SK-N-SH (cell line): Measurements from ENCODE around the gene CCNA1. TPM values are rescaled to one million over a fixed set of nuclear protein-coding genes. Genes with fewer than 3 reads are reported as not detected.
A peak's percentile ranks its signal among the peaks of the same experiment; 100 is the strongest.

Source experiments
- CTCF ChIA-PET: fragments of 300-600, 350-600 bp; formaldehyde crosslinking; extraction: SDS; loops from one replicate; lab custom pipeline; 2021; lab: Yijun Ruan, JAX
- POLR2A ChIA-PET: fragments of 350-600 bp; sonication (Branson Sonifier 250); formaldehyde crosslinking; extraction: SDS; loops from one replicate; lab custom pipeline; 2020; ENCODE audit warnings: antibody characterized with exemption, inconsistent platforms; lab: Yijun Ruan, JAX
- DNase-seq: peaks from one replicate; pipeline ENCODE4 v3.0.0; 2012
- H2AFZ ChIP-seq: fragments of 200-600 bp; sonication (generic); 2 replicates; pipeline ENCODE4 v1.8.1; 2016; ENCODE audit warnings: antibody characterized with exemption, mild to moderate bottlenecking, low read depth
- H3F3A ChIP-seq: fragments of 200-600 bp; sonication (generic); replicated peaks from 2 replicates; pipeline ENCODE3; 2016; ENCODE audit warnings: antibody characterized with exemption, mild to moderate bottlenecking; ENCODE audit not compliant: insufficient read depth
- H3K27ac ChIP-seq, 2 experiments: fragments of 200-500 bp in 1 of 2; fragments of 200-600 bp in 1 of 2; sonication (Bioruptor generic) in 1 of 2; sonication (generic), shearing (Covaris generic) in 1 of 2; 2 replicates each; pipeline versions ENCODE4 v1.5.1 to v1.6.1; 2014 to 2016; ENCODE audit warnings: low read depth in 2 of 2, inconsistent platforms in 1 of 2, low read length in 1 of 2, mild to moderate bottlenecking in 1 of 2, mixed read lengths in 1 of 2
- H3K27me3 ChIP-seq: fragments of 200-600 bp; sonication (generic), shearing (Covaris generic); 2 replicates; pipeline ENCODE4 v1.6.1; 2016; ENCODE audit warnings: mixed run types; ENCODE audit not compliant: insufficient read depth
- H3K36me3 ChIP-seq, 2 experiments: fragments of 200-500 bp in 1 of 2; fragments of 200-600 bp in 1 of 2; sonication (Bioruptor generic) in 1 of 2; sonication (generic) in 1 of 2; replicated peaks in 1 of 2; 2 replicates each; pipeline versions ENCODE3 to v1.5.1; 2014 to 2016; ENCODE audit warnings: low read length in 1 of 2, mild to moderate bottlenecking in 1 of 2; ENCODE audit not compliant: insufficient read depth in 2 of 2, control insufficient read depth in 1 of 2
- H3K4me1 ChIP-seq, 2 experiments: fragments of 200-500 bp in 1 of 2; fragments of 200-600 bp in 1 of 2; sonication (Bioruptor generic) in 1 of 2; sonication (generic), shearing (Covaris generic) in 1 of 2; 2 replicates each; pipeline versions ENCODE4 v1.5.1 to v1.6.1; 2014 to 2016; ENCODE audit warnings: low read depth in 1 of 2, low read length in 1 of 2, mixed run types in 1 of 2; ENCODE audit not compliant: insufficient read depth in 2 of 2, control insufficient read depth in 1 of 2
- H3K4me2 ChIP-seq: fragments of 200-600 bp; sonication (generic), shearing (Covaris generic); 2 replicates; pipeline ENCODE4 v1.6.1; 2017; ENCODE audit warnings: mixed run types
- H3K4me3 ChIP-seq, 2 experiments: fragments of 200-500 bp in 1 of 2; fragments of 200-600 bp in 1 of 2; sonication (Bioruptor generic) in 1 of 2; sonication (generic), shearing (Covaris generic) in 1 of 2; 2 replicates each; pipeline versions ENCODE4 v1.5.1 to v1.8.1; 2014 to 2016; ENCODE audit warnings: low read depth in 2 of 2, inconsistent platforms in 1 of 2, low read length in 1 of 2, mild to moderate bottlenecking in 1 of 2, mixed read lengths in 1 of 2, moderate library complexity in 1 of 2
- H3K79me2 ChIP-seq: fragments of 200-600 bp; sonication (generic); 2 replicates; pipeline ENCODE4 v1.8.1; 2017; ENCODE audit warnings: mild to moderate bottlenecking; ENCODE audit not compliant: insufficient read depth
- H3K9ac ChIP-seq: fragments of 200-600 bp; sonication (generic); 2 replicates; pipeline ENCODE4 v1.6.1; 2017; ENCODE audit warnings: mixed run types
- H3K9me2 ChIP-seq: fragments of 200-600 bp; sonication (generic); 2 replicates; pipeline ENCODE4 v1.6.1; 2017; ENCODE audit warnings: mixed run types
- H3K9me3 ChIP-seq: fragments of 200-600 bp; sonication (generic); 2 replicates; pipeline ENCODE4 v1.6.1; 2017; ENCODE audit warnings: mixed run types, mild to moderate bottlenecking, moderate library complexity
- H4K20me1 ChIP-seq: fragments of 200-600 bp; sonication (generic); 2 replicates; pipeline ENCODE4 v1.6.1; 2017; ENCODE audit warnings: mild to moderate bottlenecking, mixed run types; ENCODE audit not compliant: insufficient read depth
- CHD2 ChIP-seq: fragments of 150-350 bp; IDR thresholded peaks from 2 replicates; pipeline ENCODE4 v1.6.1; 2018; ENCODE audit warnings: low read length; ENCODE audit not compliant: partially characterized antibody
- ELF1 ChIP-seq: IDR thresholded peaks from 2 replicates; pipeline ENCODE4 v1.4.0; 2012
- EP300 ChIP-seq, 2 experiments: IDR thresholded peaks; 2 replicates each; pipeline versions ENCODE4 v1.4.0 to v1.6.1; 2012; ENCODE audit warnings: borderline replicate concordance in 1 of 2, low read depth in 1 of 2, low read length in 1 of 2
- EZH2phosphoT487 ChIP-seq: fragments of 200-600 bp; sonication (generic); IDR thresholded peaks from 2 replicates; pipeline ENCODE4 v1.6.1; 2017; ENCODE audit warnings: low read depth, mixed run types, mild to moderate bottlenecking, antibody characterized with exemption, moderate library complexity, borderline replicate concordance
- FOSL2 ChIP-seq: IDR thresholded peaks from 2 replicates; pipeline ENCODE4 v1.4.0; 2012; ENCODE audit warnings: low read depth, mild to moderate bottlenecking, moderate library complexity, borderline replicate concordance
- FOXJ3 ChIP-seq: sonication (generic); formaldehyde crosslinking; IDR thresholded peaks from 2 replicates; pipeline ENCODE4 v1.5.1; 2020; ENCODE audit warnings: mild to moderate bottlenecking, missing genetic modification reagents
- FOXM1 ChIP-seq: IDR thresholded peaks from 2 replicates; pipeline ENCODE4 v1.4.0; 2012; ENCODE audit warnings: low read depth, mild to moderate bottlenecking
- IRF3 ChIP-seq: fragments of 150-350 bp; IDR thresholded peaks from 2 replicates; pipeline ENCODE4 v1.6.1; 2016; ENCODE audit warnings: mild to moderate bottlenecking, low read depth, low read length
- JUND ChIP-seq: IDR thresholded peaks from 2 replicates; pipeline ENCODE4 v1.4.0; 2012
- MEF2A ChIP-seq: IDR thresholded peaks from 2 replicates; pipeline ENCODE4 v1.4.0; 2012; ENCODE audit warnings: low read depth, borderline replicate concordance
- MXI1 ChIP-seq: IDR thresholded peaks from 2 replicates; pipeline ENCODE4 v1.6.1; 2012; ENCODE audit warnings: mild to moderate bottlenecking, low read depth, low read length, improper control_type of control experiment
- NRF1 ChIP-seq: IDR thresholded peaks from 2 replicates; pipeline ENCODE4 v1.6.1; 2012; ENCODE audit warnings: low read depth, mild to moderate bottlenecking, low read length
- POLR2AphosphoS5 ChIP-seq: IDR thresholded peaks from 2 replicates; pipeline ENCODE4 v1.6.1; 2012; ENCODE audit warnings: low read depth, low read length
- RAD21 ChIP-seq: IDR thresholded peaks from 2 replicates; pipeline ENCODE4 v1.6.1; 2012; ENCODE audit warnings: mild to moderate bottlenecking, low read length
- RCOR1 ChIP-seq: fragments of 150-350 bp; IDR thresholded peaks from 2 replicates; pipeline ENCODE4 v1.6.1; 2017; ENCODE audit warnings: antibody characterized with exemption, low read length
- RFX5 ChIP-seq: IDR thresholded peaks from 2 replicates; pipeline ENCODE4 v1.6.1; 2012; ENCODE audit warnings: mild to moderate bottlenecking, improper control_type of control experiment, low read length
- RXRA ChIP-seq: IDR thresholded peaks from 2 replicates; pipeline ENCODE4 v1.4.0; 2012; ENCODE audit warnings: low read depth, mild to moderate bottlenecking, borderline replicate concordance
- SIN3A ChIP-seq: IDR thresholded peaks from 2 replicates; pipeline ENCODE4 v1.6.1; 2012; ENCODE audit warnings: low read depth, mild to moderate bottlenecking, low read length, moderate library complexity, borderline replicate concordance
- SMC3 ChIP-seq: IDR thresholded peaks from 2 replicates; pipeline ENCODE4 v1.6.1; 2012; ENCODE audit warnings: low read depth, low read length, improper control_type of control experiment
- TCF12 ChIP-seq: IDR thresholded peaks from 2 replicates; pipeline ENCODE4 v1.4.0; 2012
- TEAD4 ChIP-seq: IDR thresholded peaks from 2 replicates; pipeline ENCODE4 v1.4.0; 2012; ENCODE audit warnings: mild to moderate bottlenecking, borderline replicate concordance; ENCODE audit not compliant: insufficient read depth
- USF1 ChIP-seq: IDR thresholded peaks from 2 replicates; pipeline ENCODE4 v1.4.0; 2012; ENCODE audit warnings: low read depth, borderline replicate concordance
- YY1 ChIP-seq: IDR thresholded peaks from 2 replicates; pipeline ENCODE4 v1.4.0; 2012; ENCODE audit warnings: low read depth, mild to moderate bottlenecking
- WGBS: methylation state at CpG from one replicate; pipeline ENCODE4 v1.1.6; 2017; ENCODE audit warnings: low lambda C conversion rate; 5-methylcytosine and 5-hydroxymethylcytosine counted together
- polyA plus RNA-seq, 3 experiments: library from polyadenylated mRNA; depleted of rRNA; stranded (reverse); fragments of >200 nt; gene quantifications; 2 replicates each; pipeline ENCODE4 v1.2.3, GENCODE V29; 2012
- TF ChIP-seq, protein P1 (sequence below): IDR thresholded peaks from 2 replicates; pipeline ENCODE4 v1.4.0; 2012; ENCODE audit warnings: low read depth, borderline replicate concordance
- TF ChIP-seq, protein P2 (sequence below): IDR thresholded peaks from 2 replicates; pipeline ENCODE4 v1.6.1; 2012; ENCODE audit warnings: mild to moderate bottlenecking, low read depth, low read length, moderate library complexity
- TF ChIP-seq, protein P3 (sequence below): fragments of 200-600 bp; sonication (generic); IDR thresholded peaks from 2 replicates; pipeline ENCODE4 v1.6.1; 2017; ENCODE audit warnings: antibody characterized with exemption, mild to moderate bottlenecking, moderate library complexity

The CCNA1 gene
- polyA plus RNA-seq, 1 of the 3 experiments (the other 2 are of a cell fraction) = 0.23 TPM

GRCh38 chr13:36420437-36420891 lies 11.8 kb upstream of the CCNA1 start:
- ChIA-PET CTCF (interaction anchor here (0.6 to 4.4 kb wide), 27 partner anchors 8 to 1195 kb away, joined by 3 to 43 read pairs (median 4); partner anchors contain the start of gene CCNA1), POLR2A (no interaction called here)
- WGBS = 5% methylated on average over 6 of the region's 6 CpGs
- TF ChIP-seq POLR2AphosphoS5 = no peak
- TF ChIP-seq, protein P1, sequence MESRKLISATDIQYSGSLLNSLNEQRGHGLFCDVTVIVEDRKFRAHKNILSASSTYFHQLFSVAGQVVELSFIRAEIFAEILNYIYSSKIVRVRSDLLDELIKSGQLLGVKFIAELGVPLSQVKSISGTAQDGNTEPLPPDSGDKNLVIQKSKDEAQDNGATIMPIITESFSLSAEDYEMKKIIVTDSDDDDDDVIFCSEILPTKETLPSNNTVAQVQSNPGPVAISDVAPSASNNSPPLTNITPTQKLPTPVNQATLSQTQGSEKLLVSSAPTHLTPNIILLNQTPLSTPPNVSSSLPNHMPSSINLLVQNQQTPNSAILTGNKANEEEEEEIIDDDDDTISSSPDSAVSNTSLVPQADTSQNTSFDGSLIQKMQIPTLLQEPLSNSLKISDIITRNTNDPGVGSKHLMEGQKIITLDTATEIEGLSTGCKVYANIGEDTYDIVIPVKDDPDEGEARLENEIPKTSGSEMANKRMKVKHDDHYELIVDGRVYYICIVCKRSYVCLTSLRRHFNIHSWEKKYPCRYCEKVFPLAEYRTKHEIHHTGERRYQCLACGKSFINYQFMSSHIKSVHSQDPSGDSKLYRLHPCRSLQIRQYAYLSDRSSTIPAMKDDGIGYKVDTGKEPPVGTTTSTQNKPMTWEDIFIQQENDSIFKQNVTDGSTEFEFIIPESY = no peak
- TF ChIP-seq MEF2A = no peak
- TF ChIP-seq CHD2 = peak; percentile 18
- TF ChIP-seq, protein P2, sequence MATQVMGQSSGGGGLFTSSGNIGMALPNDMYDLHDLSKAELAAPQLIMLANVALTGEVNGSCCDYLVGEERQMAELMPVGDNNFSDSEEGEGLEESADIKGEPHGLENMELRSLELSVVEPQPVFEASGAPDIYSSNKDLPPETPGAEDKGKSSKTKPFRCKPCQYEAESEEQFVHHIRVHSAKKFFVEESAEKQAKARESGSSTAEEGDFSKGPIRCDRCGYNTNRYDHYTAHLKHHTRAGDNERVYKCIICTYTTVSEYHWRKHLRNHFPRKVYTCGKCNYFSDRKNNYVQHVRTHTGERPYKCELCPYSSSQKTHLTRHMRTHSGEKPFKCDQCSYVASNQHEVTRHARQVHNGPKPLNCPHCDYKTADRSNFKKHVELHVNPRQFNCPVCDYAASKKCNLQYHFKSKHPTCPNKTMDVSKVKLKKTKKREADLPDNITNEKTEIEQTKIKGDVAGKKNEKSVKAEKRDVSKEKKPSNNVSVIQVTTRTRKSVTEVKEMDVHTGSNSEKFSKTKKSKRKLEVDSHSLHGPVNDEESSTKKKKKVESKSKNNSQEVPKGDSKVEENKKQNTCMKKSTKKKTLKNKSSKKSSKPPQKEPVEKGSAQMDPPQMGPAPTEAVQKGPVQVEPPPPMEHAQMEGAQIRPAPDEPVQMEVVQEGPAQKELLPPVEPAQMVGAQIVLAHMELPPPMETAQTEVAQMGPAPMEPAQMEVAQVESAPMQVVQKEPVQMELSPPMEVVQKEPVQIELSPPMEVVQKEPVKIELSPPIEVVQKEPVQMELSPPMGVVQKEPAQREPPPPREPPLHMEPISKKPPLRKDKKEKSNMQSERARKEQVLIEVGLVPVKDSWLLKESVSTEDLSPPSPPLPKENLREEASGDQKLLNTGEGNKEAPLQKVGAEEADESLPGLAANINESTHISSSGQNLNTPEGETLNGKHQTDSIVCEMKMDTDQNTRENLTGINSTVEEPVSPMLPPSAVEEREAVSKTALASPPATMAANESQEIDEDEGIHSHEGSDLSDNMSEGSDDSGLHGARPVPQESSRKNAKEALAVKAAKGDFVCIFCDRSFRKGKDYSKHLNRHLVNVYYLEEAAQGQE = no peak
- TF ChIP-seq IRF3 = no peak
- TF ChIP-seq FOSL2 = no peak
- no peak for TF ChIP-seq USF1
- TF ChIP-seq RXRA = no peak
- TF ChIP-seq SIN3A = no peak
- TF ChIP-seq EZH2phosphoT487 = no peak
- no peak for TF ChIP-seq RFX5
- TF ChIP-seq MXI1 = no peak
- no peak for TF ChIP-seq TCF12
- TF ChIP-seq JUND = no peak
- no peak for TF ChIP-seq NRF1
- no peak for TF ChIP-seq RCOR1
- TF ChIP-seq RAD21 = peak; percentile 83
- TF ChIP-seq, protein P3, sequence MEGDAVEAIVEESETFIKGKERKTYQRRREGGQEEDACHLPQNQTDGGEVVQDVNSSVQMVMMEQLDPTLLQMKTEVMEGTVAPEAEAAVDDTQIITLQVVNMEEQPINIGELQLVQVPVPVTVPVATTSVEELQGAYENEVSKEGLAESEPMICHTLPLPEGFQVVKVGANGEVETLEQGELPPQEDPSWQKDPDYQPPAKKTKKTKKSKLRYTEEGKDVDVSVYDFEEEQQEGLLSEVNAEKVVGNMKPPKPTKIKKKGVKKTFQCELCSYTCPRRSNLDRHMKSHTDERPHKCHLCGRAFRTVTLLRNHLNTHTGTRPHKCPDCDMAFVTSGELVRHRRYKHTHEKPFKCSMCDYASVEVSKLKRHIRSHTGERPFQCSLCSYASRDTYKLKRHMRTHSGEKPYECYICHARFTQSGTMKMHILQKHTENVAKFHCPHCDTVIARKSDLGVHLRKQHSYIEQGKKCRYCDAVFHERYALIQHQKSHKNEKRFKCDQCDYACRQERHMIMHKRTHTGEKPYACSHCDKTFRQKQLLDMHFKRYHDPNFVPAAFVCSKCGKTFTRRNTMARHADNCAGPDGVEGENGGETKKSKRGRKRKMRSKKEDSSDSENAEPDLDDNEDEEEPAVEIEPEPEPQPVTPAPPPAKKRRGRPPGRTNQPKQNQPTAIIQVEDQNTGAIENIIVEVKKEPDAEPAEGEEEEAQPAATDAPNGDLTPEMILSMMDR = peak; percentile 93
- no peak for TF ChIP-seq FOXM1
- no peak for TF ChIP-seq EP300 (IDR thresholded peaks at IDR 0.05; ENCODE audit: borderline replicate concordance in 1 of 2, low read depth in 1 of 2, low read length in 1 of 2)
- no peak for TF ChIP-seq YY1
- no peak for TF ChIP-seq ELF1
- TF ChIP-seq SMC3 = peak; percentile 82
- no peak for TF ChIP-seq TEAD4
- no peak for TF ChIP-seq FOXJ3 (CRISPR knock-in tag)

More at GRCh38 chr13:36420437-36420891, 11.8 kb upstream of the CCNA1 start:
- no peak overlapping the region for H2AFZ ChIP-seq
- H3K4me1 ChIP-seq = peaks cover 0 to 3% of the 10 kb centered on the region in 2 experiments; a peak in 2 of 4 replicates
- no peaks in the 10 kb centered on the region for H3K9me3 ChIP-seq
- no peaks in the 10 kb centered on the region for H3K9me2 ChIP-seq
- DNase-seq = peak; percentile 79
- H3K4me3 ChIP-seq = no peak overlapping the region; a peak in 2 of 4 replicates
- no peaks in the 10 kb centered on the region for H3F3A ChIP-seq
- H3K9ac ChIP-seq = no peak overlapping the region
- H4K20me1 ChIP-seq = no peaks in the 10 kb centered on the region
- H3K27ac ChIP-seq = no peak overlapping the region
- H3K27me3 ChIP-seq = no peaks in the 10 kb centered on the region
- no peak overlapping the region for H3K4me2 ChIP-seq
- H3K79me2 ChIP-seq = no peaks in the 10 kb centered on the region
- H3K36me3 ChIP-seq = no peaks in the 10 kb centered on the region
